Mesenchymal stem cell (in vitro differentiated cells and primary cell): ENCODE data around the gene AFF1.

Experiments used
- DNase-seq: peaks from one replicate; pipeline ENCODE4 v3.0.0-alpha.2; 2013
- H2AFZ ChIP-seq: one replicate; pipeline ENCODE4 v1.6.1; 2013; ENCODE audit warnings: low read depth, mild to moderate bottlenecking, control low read depth, inconsistent platforms, low read length, moderate library complexity
- H2AK5ac ChIP-seq: 2 replicates; pipeline ENCODE4 v1.6.1; 2013; ENCODE audit warnings: low read length, moderate library complexity, mild to moderate bottlenecking, inconsistent platforms; ENCODE audit not compliant: severe bottlenecking
- H2BK120ac ChIP-seq: one replicate; pipeline ENCODE4 v1.6.1; 2013; ENCODE audit warnings: low read depth, mild to moderate bottlenecking, inconsistent platforms, low read length, moderate library complexity
- H2BK12ac ChIP-seq, 2 experiments: one replicate each; pipeline ENCODE4 v1.6.1; 2013; ENCODE audit warnings: inconsistent platforms in 2 of 2, low read length in 2 of 2, mild to moderate bottlenecking in 2 of 2, moderate library complexity in 2 of 2, control low read depth in 1 of 2
- H2BK15ac ChIP-seq: one replicate; pipeline ENCODE4 v1.6.1; 2013; ENCODE audit warnings: mild to moderate bottlenecking, low read depth, inconsistent platforms; ENCODE audit not compliant: poor library complexity, severe bottlenecking
- H2BK5ac ChIP-seq: 2 replicates; pipeline ENCODE4 v1.6.1; 2013; ENCODE audit warnings: low read depth, mild to moderate bottlenecking, low read length, control low read depth, inconsistent platforms; ENCODE audit not compliant: poor library complexity, severe bottlenecking
- H3K14ac ChIP-seq, 2 experiments: one replicate each; pipeline ENCODE4 v1.6.1; 2013; ENCODE audit warnings: inconsistent platforms in 2 of 2, low read length in 2 of 2, control low read depth in 1 of 2, mild to moderate bottlenecking in 1 of 2, moderate library complexity in 1 of 2
- H3K18ac ChIP-seq, 2 experiments: one replicate each; pipeline ENCODE4 v1.6.1; 2013; ENCODE audit warnings: inconsistent platforms in 2 of 2, low read length in 2 of 2, control low read depth in 1 of 2, low read depth in 1 of 2, mild to moderate bottlenecking in 1 of 2
- H3K23ac ChIP-seq, 2 experiments: one replicate each; pipeline ENCODE4 v1.6.1; 2013; ENCODE audit warnings: inconsistent platforms in 2 of 2, low read length in 2 of 2, mild to moderate bottlenecking in 2 of 2, moderate library complexity in 2 of 2, control low read depth in 1 of 2
- H3K27ac ChIP-seq: 2 replicates; pipeline ENCODE4 v1.5.1; 2013; ENCODE audit warnings: mild to moderate bottlenecking, moderate library complexity, low read length, control low read depth, inconsistent platforms; ENCODE audit not compliant: poor library complexity, severe bottlenecking
- H3K27me3 ChIP-seq, 2 experiments: 2 replicates each; pipeline versions ENCODE4 v1.6.1 to v1.7.0; 2013; ENCODE audit warnings: low read length in 2 of 2, mild to moderate bottlenecking in 2 of 2, moderate library complexity in 2 of 2, control low read depth in 1 of 2, inconsistent platforms in 1 of 2; ENCODE audit not compliant: control insufficient read depth in 1 of 2, insufficient read depth in 1 of 2
- H3K36me3 ChIP-seq, 2 experiments: 2 replicates each; pipeline versions ENCODE4 v1.6.1 to v1.7.0; 2013; ENCODE audit warnings: low read length in 2 of 2, control low read depth in 1 of 2, inconsistent platforms in 1 of 2, low read depth in 1 of 2, mild to moderate bottlenecking in 1 of 2; ENCODE audit not compliant: insufficient read depth in 2 of 2, control insufficient read depth in 1 of 2
- H3K4ac ChIP-seq, 2 experiments: one replicate each; pipeline ENCODE4 v1.6.1; 2013; ENCODE audit warnings: inconsistent platforms in 2 of 2, low read length in 2 of 2, mild to moderate bottlenecking in 2 of 2, moderate library complexity in 2 of 2, control low read depth in 1 of 2, low read depth in 1 of 2
- H3K4me1 ChIP-seq: 2 replicates; pipeline ENCODE4 v1.6.1; 2013; ENCODE audit warnings: low read depth, low read length, control low read depth; ENCODE audit not compliant: control insufficient read depth, insufficient read depth
- H3K4me2 ChIP-seq: 2 replicates; pipeline ENCODE4 v1.6.1; 2013; ENCODE audit warnings: low read length, mild to moderate bottlenecking, inconsistent platforms; ENCODE audit not compliant: poor library complexity, severe bottlenecking
- H3K4me3 ChIP-seq, 2 experiments: 2 replicates each; pipeline versions ENCODE4 v1.5.1 to v1.7.0; 2013; ENCODE audit warnings: low read length in 2 of 2, mild to moderate bottlenecking in 2 of 2, control low read depth in 1 of 2, low read depth in 1 of 2; ENCODE audit not compliant: insufficient read depth in 1 of 2
- H3K79me1 ChIP-seq: replicated peaks from 2 replicates; pipeline ENCODE4 v1.6.1; 2013; ENCODE audit warnings: mild to moderate bottlenecking, control low read depth, low read length, inconsistent platforms; ENCODE audit not compliant: poor library complexity, severe bottlenecking
- H3K9ac ChIP-seq: 2 replicates; pipeline ENCODE4 v1.7.0; 2013; ENCODE audit warnings: mild to moderate bottlenecking, low read length, moderate library complexity
- H3K9me3 ChIP-seq: 2 replicates; pipeline ENCODE4 v1.7.0; 2013; ENCODE audit warnings: mild to moderate bottlenecking, low read length; ENCODE audit not compliant: control insufficient read depth
- H4K8ac ChIP-seq: one replicate; pipeline ENCODE4 v1.6.1; 2013; ENCODE audit warnings: inconsistent platforms, mild to moderate bottlenecking, low read length, moderate library complexity
- H4K91ac ChIP-seq: one replicate; pipeline ENCODE4 v1.6.1; 2013; ENCODE audit warnings: mild to moderate bottlenecking, low read length, inconsistent platforms
- WGBS: methylation state at CpG from one replicate; pipeline ENCODE4 v1.1.7; 2013; ENCODE audit warnings: mixed read lengths; 5-methylcytosine and 5-hydroxymethylcytosine counted together

AFF1 gene

DNA sequence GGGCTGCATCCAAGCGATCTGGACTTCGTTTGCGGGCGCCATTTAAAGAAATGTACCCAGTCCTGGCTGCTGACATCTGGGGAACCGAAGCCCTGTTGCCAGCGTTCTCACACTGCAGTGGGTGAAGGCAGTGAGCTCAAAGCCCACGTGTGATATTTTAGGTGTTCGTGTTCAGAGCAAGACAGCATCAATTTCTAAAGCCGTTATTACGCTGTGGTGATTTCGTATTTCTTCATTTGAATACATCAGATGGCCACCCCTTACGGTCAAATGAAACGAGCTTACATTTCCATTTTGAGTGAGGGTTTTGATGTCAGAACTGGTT lies 42.2 kb upstream of the AFF1 start:
- H3K18ac ChIP-seq = peak overlapping the region; percentile 5 to 72
- no peak overlapping the region for H2BK120ac ChIP-seq
- H3K27me3 ChIP-seq = no peaks in the 10 kb centered on the region
- peak overlapping the region; percentile 91 for H2AFZ ChIP-seq
- no peaks in the 10 kb centered on the region for H3K9me3 ChIP-seq
- H3K27ac ChIP-seq = no peak overlapping the region
- H4K8ac ChIP-seq = no peak overlapping the region
- no peak overlapping the region for H2BK12ac ChIP-seq
- no peak overlapping the region for H3K14ac ChIP-seq
- no peak for DNase-seq
- H3K79me1 ChIP-seq = no peaks in the 10 kb centered on the region
- H3K4ac ChIP-seq = peak overlapping the region in 1 of 2 experiments; percentile 68
- H2BK5ac ChIP-seq = peak overlapping the region; percentile 3
- peaks cover 8% of the 10 kb centered on the region for H3K4me1 ChIP-seq
- H3K36me3 ChIP-seq = peaks cover 0 to under 1% of the 10 kb centered on the region in 2 experiments
- peak overlapping the region; percentile 97 for H3K4me2 ChIP-seq
- peak overlapping the region in 1 of 2 experiments; percentile 83 for H3K23ac ChIP-seq
- H3K9ac ChIP-seq = peak overlapping the region; percentile 86
- 29% methylated on average over 9 of the region's 13 CpGs for WGBS
- H2AK5ac ChIP-seq = no peak overlapping the region
- no peak overlapping the region for H2BK15ac ChIP-seq
- no peak overlapping the region for H4K91ac ChIP-seq
- peak overlapping the region; percentile 82 to 85 for H3K4me3 ChIP-seq

DNA sequence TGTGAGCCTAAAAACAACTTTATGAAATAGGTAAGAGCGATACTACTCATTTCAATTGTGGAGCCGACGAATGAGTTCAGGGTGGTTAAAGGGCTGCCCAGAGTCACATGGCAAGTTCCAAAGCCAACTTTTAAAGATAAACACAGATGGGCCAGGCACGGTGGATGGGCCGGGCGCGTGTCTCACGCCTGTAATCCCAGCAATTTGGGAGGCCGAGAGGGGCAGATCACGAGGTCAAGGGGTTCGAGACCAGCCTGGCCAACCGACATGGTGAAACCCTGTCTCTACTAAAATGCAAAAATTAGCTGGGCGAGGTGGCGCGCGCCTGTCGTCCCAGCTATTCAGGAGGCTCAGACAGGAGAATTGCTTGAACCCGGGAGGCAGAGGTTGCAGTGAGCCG lies 41.7 kb upstream of the AFF1 start:
- H3K36me3 ChIP-seq = no peaks in the 10 kb centered on the region
- peak overlapping the region; percentile 4 for H2AK5ac ChIP-seq
- no peak overlapping the region for H3K27ac ChIP-seq
- H3K14ac ChIP-seq = no peak overlapping the region
- no peak overlapping the region for H4K8ac ChIP-seq
- no peak overlapping the region for H3K9ac ChIP-seq
- WGBS = 98% methylated on average over 19 of the region's 19 CpGs
- no peak overlapping the region for H2BK120ac ChIP-seq
- no peak overlapping the region for H2BK12ac ChIP-seq
- H3K4me2 ChIP-seq = no peak overlapping the region
- no peaks in the 10 kb centered on the region for H3K27me3 ChIP-seq
- peaks cover 8% of the 10 kb centered on the region for H3K4me1 ChIP-seq
- H4K91ac ChIP-seq = no peak overlapping the region
- no peak overlapping the region for H2BK15ac ChIP-seq
- no peak overlapping the region for H3K4ac ChIP-seq
- no peak overlapping the region for H2BK5ac ChIP-seq
- no peak overlapping the region for H3K23ac ChIP-seq
- H3K4me3 ChIP-seq = peak overlapping the region in 1 of 2 experiments; percentile 82
- no peaks in the 10 kb centered on the region for H3K79me1 ChIP-seq
- H3K18ac ChIP-seq = no peak overlapping the region
- H3K9me3 ChIP-seq = no peaks in the 10 kb centered on the region
- no peak for DNase-seq
- no peak overlapping the region for H2AFZ ChIP-seq

DNA sequence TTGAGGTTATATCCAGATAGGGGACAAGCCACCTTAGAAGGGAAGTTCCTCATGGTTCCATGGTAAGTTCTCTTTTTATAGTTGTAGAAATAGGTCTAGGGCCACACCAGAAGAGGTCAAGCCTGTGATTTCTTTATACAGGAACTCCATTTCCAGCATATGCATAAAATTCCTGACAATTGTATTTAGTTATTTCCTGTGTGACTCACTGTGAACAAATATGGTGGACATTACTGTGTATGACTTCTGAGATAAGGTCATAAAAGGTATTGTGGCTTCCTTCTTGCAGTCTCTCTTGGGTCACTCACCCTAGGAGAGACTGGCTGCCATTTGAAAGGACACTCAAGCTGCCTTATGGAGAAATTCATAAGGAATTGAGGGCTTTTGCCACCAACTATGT lies 40.4 kb upstream of the AFF1 start:
- H3K18ac ChIP-seq = no peak overlapping the region
- H2AK5ac ChIP-seq = no peak overlapping the region
- no peaks in the 10 kb centered on the region for H3K36me3 ChIP-seq
- no peak for DNase-seq
- H4K91ac ChIP-seq = no peak overlapping the region
- H2BK15ac ChIP-seq = no peak overlapping the region
- peaks cover 8% of the 10 kb centered on the region for H3K4me1 ChIP-seq
- no peak overlapping the region for H2BK5ac ChIP-seq
- no peak overlapping the region for H3K4me2 ChIP-seq
- H2AFZ ChIP-seq = no peak overlapping the region
- no peak overlapping the region for H3K9ac ChIP-seq
- H3K9me3 ChIP-seq = no peaks in the 10 kb centered on the region
- H3K23ac ChIP-seq = no peak overlapping the region
- no peak overlapping the region for H2BK12ac ChIP-seq
- no peak overlapping the region for H4K8ac ChIP-seq
- no peak overlapping the region for H3K27ac ChIP-seq
- no peak overlapping the region for H2BK120ac ChIP-seq
- H3K4ac ChIP-seq = no peak overlapping the region
- H3K27me3 ChIP-seq = no peaks in the 10 kb centered on the region
- H3K79me1 ChIP-seq = no peaks in the 10 kb centered on the region
- H3K4me3 ChIP-seq = no peak overlapping the region
- H3K14ac ChIP-seq = no peak overlapping the region

DNA sequence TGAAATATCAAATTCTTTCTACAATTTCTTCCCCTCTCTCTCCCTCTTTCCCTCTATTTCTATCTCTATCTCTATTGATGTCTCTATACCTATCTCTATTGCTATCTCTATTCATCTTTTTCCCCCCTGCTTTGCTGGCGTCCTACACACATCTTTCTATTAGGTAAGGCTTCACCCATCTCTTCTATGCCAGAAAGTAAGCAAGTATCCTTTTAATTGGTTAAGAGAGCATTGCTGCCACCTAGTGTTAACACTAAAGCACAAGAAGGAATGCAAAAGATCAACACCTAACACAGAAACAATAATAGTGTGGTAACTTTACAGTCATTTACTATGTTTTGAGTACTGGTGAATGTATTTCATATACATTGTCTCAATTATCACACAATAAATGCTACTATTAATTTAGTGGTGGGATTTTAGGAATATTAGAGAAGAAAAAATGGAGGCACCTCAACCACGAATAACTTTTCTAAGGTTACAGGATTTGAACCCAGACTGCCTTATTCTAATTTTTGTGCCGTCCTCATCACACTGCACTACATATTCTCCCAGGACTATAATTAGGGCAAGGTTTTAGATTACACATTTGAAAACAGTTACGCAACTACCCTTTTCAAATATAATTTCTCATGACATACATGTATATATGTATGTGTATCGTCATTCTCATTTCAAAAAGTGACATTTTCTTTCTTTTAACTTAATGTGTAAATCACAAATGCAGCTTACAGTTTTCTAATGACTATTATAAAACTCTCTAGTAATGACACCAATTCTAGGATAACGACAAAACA lies 38.9 kb upstream of the AFF1 start:
- Histone ChIP-seq H3K27ac (no peak overlapping the region), H3K4me3 (no peak overlapping the region), H2BK120ac (no peak overlapping the region), H3K4me1 (peaks cover 8% of the 10 kb centered on the region), H4K91ac (no peak overlapping the region), H3K79me1 (no peaks in the 10 kb centered on the region), H2AFZ (no peak overlapping the region), H3K4ac (no peak overlapping the region), H3K23ac (no peak overlapping the region), H4K8ac (no peak overlapping the region), H3K4me2 (no peak overlapping the region), H3K14ac (no peak overlapping the region), H3K18ac (no peak overlapping the region), H3K9ac (no peak overlapping the region), H2BK12ac (no peak overlapping the region), H3K36me3 (no peaks in the 10 kb centered on the region), H2BK5ac (no peak overlapping the region), H3K9me3 (no peaks in the 10 kb centered on the region), H3K27me3 (no peaks in the 10 kb centered on the region), H2BK15ac (no peak overlapping the region), H2AK5ac (no peak overlapping the region)
- 80% methylated on average over 4 of the region's 6 CpGs for WGBS
- peak; percentile 78 for DNase-seq
